GM19035 (cell line): ENCODE data around the gene SPATA2.
"Not testable (repeated sequence)": the region's sequence is repeated elsewhere in the genome, so short reads cannot be mapped to it uniquely, and the experiment has no call there.

ENCODE experiments used
- ATAC-seq: cut with Tn5 transposase; IDR thresholded peaks from one replicate; pipeline ENCODE4 v1.9.1; 2021; ENCODE audit not compliant: unreplicated experiment

SPATA2 gene

DNA sequence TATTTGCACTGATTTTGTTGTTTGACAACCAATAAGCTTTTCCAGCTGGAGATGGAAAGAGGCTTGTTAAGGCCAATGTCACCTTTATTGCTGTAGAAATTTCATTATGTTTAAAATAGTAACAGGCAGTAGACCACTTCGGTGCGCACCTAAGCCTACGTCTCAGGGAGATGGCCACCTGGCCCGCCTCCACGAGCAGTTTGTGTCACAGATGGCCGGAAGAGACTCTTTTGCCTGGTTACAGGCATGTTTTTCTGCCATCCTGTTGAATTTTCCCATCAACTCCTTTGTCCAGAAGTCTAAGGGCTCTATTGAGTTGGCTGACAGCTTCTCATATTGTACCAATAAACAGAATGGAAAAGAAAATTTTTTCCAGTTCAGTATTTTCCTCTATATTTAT is 51.7 kb downstream of the SPATA2 start:
- ATAC-seq, result no peak

DNA sequence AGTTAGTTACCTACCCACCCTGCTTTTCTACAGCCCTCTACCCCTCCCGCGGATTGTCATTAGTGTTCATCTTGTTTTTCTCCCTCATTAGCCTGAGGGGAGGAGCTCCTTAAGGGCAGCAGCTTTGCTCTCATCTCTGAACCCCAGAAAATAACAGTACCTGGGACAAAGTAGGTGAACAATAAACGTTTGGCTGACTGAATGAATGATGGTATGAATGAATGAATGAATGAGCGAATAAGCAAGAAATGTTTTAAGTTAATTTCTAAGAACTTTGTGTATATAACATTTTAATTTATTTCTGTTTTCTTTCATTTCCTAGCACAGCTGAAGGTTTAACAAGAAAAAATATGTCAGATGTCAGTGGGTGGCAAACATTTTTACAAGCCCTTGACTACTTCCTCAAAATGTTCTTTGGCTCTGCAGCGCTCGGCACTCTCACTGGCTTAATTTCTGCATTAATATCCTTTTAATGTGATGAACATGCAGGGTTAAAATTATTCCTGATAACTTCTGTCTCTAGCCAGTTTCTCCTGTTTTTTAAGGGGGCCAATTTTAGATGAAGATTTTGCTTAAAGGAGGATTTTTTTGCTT is 52.6 kb downstream of the SPATA2 start:
- ATAC-seq, result no peak

DNA sequence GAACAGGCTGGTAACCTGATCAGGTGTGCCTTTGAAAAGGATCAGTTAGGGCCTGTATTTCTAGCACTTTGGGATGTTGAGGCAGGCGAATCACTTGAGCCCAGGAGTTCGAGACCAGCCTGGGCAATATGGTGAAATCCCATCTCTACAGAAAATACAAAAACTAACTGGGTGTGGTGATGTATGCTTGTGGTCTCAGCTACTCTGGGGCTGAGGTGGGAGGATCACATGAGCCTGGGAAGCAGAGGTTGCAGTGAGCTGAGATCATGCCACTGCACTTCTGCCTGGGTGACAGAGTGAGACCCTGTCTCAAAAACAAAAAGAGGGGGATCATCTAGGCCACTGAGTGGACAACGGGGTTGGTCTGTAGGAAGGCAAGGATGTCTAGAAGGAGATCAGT is 54.1 kb downstream of the SPATA2 start:
- not testable (repeated sequence) for ATAC-seq

DNA sequence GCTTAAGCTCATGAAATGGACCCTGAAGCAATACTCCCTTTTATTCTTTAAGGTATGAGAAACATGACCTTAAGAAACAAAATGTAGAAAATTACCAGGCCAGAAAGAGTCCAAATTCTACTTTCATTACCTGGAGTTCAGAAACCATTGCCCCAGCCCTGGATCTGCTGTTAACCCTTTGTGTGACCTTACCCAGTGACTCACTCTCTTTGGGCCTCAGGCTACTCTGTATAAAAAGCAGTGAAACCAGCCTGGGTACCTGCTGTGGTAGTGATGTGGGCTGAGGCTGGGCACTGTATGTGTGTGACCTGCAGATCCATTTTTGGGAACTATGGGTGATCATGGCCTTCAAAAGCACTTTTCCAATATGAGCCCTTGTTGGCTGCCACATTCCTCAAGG is 55.5 kb downstream of the SPATA2 start:
- no peak for ATAC-seq

DNA sequence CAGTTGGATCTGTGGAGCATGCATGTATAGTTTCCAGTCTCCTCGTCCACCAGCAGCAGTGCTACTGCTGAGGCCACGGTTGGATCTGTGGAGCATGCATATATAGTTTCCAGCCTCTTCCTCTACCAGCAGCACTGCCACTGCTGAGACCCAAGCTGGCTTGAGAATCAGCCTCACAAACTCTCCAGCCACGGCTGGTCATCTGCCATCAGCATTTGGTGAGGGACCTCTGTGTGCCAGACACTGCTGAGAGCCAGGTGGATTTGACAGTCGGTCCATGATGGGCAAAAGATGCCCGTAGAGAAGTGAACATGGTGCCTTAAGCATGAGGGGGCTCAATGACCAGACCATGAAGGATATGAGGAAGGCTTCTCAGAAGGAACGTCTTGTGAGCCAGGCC is 56.3 kb downstream of the SPATA2 start:
- ATAC-seq, result no peak

DNA sequence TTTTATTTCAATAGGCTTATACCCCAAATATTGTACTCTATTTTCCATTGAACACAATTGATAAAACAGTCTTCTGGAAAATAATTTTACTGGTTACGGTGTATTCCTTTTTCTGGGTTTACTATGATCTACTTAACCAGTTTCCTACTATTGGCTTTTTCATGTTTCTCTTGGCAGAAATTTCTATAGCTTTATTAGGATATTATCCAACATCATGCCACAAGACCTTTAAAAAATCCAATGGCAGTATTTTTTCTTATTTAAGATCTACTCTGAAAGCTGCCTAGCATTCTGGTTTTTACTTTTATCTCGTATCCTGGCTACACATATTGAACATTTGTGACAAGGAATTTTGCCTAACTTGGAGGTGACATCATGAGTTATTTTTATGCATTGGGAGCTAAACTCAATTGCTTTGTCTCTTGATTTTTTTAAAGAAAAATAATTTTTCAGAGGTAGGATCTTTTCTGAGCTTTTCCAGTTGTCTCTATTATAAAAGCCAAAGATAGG is 57.2 kb downstream of the SPATA2 start:
- no peak for ATAC-seq

DNA sequence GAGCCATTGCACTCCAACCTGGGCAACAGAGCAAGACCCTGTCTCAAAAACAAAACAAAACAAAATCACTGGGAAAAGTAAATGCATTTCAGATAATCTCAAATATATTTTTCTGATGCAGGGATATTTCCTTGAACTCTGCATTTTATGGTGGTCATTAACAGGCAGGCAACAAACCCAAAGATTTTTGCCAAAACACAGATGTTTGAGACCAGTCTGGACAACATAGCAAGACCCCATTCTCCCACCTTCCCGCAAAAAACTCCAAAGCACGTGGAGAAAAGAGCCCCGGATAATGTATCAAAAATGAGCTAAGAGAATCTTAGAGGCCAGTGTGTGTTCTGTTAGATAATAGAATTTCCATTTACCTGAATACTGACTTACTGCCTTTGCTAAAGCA is 58.4 kb downstream of the SPATA2 start:
- no peak for ATAC-seq

DNA sequence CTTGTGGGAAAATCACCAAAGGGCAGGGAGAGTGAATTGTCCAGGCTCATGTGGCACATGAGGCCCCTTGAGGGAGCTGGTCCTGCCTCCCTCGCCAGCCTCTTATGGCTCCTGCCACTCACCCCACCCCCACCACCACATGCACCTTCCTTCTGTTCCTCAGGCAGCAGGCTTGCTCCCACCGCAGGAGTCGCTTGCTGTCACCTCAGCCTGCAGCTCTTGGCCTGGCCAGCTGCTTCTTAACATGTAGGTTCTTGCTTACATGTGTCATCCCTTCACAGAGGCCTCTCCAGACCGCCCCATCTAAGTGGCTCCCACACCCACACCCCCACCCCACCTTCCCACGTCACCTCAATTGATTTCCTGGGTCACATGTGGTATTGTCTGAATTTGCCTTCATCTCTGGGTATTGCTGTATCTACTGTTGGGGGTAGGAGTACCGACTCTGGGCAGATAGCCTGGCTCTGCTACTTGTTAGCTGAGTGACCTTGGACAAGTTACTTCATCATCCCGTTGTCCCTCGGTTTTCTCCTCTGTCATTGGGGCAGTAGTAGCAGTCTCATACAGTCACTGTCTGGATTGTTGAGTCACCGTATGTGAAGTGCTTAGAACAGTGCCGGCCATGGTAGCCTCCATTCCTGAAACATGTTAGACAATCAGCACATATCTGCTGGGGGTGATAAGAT is 61.0 kb downstream of the SPATA2 start:
- no peak for ATAC-seq

DNA sequence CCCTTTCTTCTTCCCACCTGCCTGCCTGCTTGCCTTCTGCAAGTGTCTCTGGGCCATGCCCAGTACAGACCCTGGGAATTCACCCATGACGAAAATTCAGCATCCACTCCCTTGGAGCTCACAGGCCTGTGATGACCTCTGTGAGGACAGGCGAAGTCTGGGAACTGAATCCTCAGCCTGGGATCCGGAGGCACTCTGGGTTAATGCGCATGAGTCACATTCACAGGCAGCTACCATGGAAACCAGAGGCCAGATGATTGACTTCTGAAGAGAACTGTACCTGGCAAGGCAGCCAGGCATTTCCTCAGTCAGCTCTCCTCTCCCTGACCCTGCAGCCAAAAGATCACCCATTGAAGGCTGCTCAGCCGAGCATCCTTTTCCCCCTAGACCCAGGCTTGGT is 61.7 kb downstream of the SPATA2 start:
- ATAC-seq, result no peak
